Hematopoietic multipotent progenitor cell treated with erythropoietin and hydrocortisone succinate and interleukin-3 and kit ligand, for 15 days (in vitro differentiated cells): ENCODE results near the gene DUSP14.
"Not testable (repeated sequence)": the region's sequence is repeated elsewhere in the genome, so short reads cannot be mapped to it uniquely, and the experiment has no call there.

Source experiments
- DNase-seq: peaks from one replicate; pipeline ENCODE4 v3.0.0-alpha.2; 2015; ENCODE audit warnings: low spot score

Gene DUSP14

DNA sequence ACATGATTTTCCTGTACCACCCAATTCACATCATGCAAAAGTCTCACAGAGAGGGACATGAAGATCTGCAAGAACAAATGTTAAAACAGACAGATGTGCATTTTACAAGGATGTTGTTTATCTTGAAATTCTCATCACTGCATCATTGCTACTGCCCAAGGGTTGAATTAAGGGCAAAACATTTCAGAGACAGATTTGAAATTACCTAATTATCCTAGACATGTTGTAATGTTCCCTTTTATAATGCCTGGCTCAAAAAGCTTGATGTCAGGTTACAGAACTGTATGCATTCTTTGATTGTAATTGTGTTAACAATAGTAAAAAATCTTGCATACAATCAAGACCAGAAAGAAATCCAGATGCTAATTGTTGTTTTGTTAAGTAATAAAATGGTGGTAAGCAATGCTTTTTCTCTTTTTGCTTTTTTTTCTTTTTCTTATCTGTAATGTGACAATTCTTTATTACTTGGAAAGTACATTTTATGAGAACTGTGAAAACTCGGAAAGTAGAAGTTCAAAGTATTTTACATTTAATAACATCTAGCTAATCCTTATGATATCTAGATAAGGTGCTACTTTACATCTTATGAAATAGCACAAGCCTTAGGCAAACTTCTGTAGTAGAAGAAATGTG, 3.6 kb upstream of the DUSP14 start:
- no peak for DNase-seq

DNA sequence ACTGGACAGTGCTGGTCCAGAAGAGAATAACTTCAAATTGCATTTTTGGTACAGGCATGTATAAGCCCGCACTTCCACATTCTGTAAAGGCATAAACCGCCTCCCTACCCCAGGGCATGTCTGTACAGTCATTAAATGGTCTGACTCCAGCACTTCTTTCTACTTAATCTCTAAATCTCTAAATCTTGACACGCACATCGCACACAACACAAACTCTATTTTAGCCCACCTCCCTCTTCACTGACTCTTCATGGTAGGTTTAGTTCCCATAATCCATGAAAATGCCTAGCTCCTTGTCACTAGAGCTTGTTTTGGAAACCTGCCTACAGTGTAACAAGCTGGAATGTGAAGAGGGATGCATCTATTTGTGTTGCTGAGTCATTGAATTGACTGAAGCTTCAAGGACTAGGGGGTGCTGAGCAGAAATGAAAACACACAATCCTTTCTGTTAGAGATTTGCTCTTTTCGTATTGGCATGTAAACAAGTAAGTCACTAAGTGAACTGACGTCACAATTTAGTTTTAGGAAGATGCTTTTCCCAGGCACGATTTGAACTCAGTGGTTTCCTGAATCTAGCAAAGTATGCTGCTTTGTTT, 1.6 kb upstream of the DUSP14 start:
- DNase-seq, result no peak

- no peak for DNase-seq
Observed at GRCh38 chr17:37488607-37489196, 989 bp upstream of the DUSP14 start.

DNA sequence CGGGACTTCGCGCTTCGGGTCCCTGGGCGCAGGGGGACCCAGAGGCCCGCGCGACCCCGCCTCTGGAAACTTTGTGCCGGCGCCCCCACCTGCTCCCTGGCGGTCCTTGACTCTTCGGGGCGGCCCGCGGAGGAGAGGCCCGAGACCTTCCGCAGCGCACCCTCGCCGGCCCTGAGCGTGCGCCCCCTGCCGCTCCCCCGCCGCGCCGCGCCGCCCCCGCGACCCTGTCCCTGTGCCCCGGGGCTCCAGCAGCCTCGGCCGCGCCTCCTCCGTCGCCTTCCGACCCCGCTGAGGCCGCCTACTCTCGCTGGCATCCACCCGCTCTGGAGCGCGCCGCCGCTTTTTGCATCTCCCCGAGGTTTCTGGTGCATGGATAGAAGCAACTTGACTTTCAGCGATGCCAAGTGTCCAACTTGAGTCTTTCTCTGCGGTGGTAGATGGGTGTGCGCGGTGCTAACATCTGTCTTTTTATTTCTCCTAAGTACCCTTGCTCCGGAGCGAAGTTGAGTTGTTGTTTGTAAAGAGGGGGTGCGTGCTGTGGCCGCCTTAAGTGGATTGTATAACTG, 414 bp downstream of the DUSP14 start:
- no peak for DNase-seq

DNA sequence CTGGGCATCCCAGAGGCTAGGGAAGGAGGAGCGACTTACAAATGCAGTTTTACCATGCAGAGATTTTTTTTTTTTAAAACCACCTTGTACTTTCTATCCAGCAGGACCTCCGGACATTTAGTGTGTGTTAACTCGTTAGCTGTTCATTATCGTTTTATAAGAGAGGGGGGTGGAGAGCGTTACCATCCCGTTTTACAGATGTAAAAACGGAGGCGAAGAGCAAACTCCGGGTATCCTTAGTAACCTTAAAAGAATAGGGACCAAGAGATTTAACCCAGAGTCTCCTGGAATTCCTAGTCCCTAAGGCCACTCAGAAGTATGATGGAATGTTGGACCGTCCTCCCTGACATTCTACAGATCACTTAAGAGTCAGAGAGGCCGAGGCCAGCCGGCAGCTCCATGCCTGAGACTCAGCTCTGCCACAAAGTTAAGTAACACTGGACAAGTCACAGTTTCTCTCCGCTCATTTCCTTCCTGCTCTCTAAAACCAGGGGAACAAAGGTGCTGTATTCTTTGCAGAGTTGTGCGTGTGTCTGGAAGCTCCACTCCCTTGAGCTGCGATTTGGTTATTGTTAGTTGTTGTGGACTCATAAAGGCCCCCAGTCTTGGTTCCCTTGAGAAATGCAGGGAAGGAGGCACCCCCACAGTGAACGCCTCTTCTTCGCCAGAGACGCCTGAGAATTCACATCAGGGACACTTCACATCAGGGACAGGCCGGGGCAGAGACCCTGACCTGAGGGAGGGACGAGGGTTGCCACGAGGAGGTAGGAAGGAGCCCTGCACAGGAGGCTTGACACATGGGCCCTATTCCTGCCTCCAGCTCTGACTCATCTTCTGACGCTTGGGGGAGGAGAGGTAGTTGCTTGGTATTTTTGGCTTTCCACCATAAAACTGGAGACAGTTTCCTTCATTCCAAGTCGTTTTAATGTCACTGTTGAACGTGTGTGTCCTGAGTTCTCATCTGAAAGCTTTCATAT, 1.2 kb downstream of the DUSP14 start:
- DNase-seq, result no peak

DNA sequence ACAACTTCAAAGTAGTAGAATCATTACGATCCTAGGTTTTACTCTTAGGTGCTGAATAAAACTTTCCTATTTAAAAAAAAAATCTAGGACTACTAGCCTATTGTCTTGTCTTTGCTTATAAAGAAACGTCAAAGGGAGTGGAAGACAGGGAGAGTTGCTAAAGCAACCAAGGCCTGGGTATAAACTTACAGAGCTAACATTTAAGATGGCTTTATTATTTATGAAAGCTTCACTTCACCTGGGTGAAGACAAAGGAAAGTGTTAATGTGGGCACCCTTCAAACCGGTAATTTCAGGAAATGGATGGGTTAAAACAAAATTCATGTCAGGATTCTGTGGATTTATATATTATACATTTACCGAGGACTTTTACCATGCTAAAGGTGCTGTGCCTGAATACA, 2.5 kb downstream of the DUSP14 start:
- no peak for DNase-seq

DNA sequence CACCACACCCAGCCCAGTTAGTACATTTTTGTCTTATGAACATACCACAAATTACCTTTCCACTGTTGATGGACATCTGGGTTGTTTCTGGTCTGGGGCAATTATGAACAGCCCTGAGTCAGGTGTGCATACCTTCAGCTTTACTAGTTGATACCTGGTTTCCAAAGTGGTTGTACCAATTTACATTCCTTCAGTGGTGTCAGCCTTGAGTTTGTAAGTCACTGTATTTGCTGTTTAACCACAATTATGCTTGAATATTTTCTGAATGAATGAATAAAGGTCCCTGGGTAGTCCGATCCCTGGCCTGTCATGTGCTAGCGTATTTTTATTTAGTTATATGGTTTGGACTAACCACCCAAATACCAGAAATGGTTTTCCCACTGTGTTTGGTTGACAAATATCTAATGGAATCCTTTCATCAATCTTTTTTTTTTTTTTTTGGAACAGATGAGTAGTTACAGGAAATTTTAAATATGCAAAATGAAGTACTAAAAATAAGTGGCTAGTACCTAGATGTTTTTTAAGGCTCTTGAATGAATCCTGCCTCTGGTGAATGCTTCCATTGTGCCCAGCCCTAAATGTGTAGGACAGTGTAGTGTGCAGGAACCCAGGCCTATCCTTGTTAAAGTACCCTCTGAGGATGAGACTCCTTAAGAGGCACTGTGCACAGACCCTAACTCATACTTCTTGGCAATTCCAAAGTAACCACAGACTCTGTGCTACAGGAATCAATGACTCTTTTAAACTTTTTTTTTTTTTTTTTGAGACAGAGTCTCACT, 3.7 kb downstream of the DUSP14 start:
- no peak for DNase-seq

GRCh38 chr17:37494401-37494831, 4.7 kb downstream of the DUSP14 start:
- no peak for DNase-seq

GRCh38 chr17:37494971-37495370, 5.3 kb downstream of the DUSP14 start:
- no peak for DNase-seq

DNA sequence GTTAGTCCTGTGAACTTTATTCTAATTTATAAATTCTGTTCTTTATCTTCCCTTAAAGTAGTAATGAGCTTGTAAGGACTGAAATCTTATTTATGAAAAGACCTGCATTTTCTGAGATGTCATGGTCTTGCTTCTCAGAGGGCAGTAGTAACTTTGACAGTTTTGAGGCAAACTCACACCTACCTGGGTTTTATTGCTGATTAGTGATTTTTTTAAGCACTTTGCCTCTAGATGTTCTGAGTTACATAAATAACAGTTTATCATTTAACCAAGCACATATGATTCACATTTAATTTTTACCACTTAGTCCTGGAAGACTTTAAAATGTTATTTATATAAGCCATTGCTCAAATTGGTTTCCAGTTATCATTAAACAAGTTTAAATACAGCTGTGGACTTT, 10.7 kb downstream of the DUSP14 start:
- no peak for DNase-seq

- no peak for DNase-seq
Observed at GRCh38 chr17:37502009-37502936, 12.6 kb downstream of the DUSP14 start.

GRCh38 chr17:37503148-37503547, 13.5 kb downstream of the DUSP14 start:
- no peak for DNase-seq

DNA sequence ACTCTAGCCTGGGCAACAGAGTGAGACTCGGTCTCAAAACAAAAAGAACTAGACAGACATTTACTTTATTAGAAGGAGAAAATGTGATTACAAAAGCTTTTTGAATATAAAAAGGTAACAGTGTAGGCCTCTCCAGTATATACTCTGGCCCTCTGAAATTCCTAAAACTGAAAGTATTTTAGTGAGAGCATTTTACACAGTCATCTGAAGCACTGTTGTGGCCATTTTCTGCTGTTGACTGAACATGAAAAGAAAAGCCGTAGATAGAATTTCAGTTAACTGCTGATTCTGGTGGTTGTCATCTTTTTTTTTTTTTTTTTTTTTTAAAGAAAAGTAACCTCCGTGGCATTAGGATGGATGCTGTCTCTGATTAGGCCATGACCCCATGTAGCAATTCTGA, 15.6 kb downstream of the DUSP14 start:
- DNase-seq, result no peak

DNA sequence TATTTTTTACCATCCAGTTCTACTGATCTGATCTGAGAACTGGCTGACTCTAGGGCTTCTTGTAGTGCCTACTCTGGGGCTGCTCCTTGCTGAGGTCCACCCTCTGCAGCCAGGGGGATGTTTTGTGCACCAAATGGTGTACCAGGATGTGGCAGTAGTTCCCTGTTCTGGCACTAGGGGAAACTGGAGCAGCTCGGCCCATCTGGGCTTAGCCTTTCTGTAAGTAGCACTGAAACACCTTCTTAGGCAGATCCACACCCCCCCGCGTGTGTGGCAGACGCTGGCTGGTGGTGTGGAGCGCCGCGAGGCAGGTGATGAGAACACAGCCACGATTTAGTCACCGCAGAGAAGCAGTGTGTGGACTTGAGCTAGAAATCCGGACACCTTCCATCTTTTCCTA, 17.0 kb downstream of the DUSP14 start:
- DNase-seq, result no peak

GRCh38 chr17:37507111-37507510, 17.4 kb downstream of the DUSP14 start:
- DNase-seq, result no peak

DNA sequence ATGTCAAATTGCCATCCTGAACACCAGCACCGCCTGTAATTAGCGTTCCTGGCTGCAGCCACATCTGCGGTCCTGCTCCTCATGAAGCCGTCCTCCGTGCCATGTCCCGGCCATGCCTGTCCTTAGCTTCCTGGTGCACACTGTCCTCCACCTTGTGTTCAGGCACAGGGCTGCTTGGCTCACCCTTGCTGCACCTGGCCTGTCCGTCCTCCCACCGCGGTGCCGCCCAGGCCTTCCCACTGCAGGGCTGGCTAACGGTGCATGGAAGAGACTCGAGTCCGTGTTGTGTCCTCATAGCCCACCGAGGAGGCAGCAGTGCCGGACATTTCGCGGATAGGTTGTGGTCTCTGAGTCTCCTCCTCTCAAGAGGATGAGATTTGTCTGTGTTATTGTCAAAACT, 20.4 kb downstream of the DUSP14 start:
- DNase-seq, result no peak

GRCh38 chr17:37511642-37512041, 22.0 kb downstream of the DUSP14 start:
- not testable (repeated sequence) for DNase-seq

- no peak for DNase-seq
Observed at GRCh38 chr17:37512442-37513068, 22.9 kb downstream of the DUSP14 start.

GRCh38 chr17:37513711-37514110, 24.0 kb downstream of the DUSP14 start:
- DNase-seq, result no peak

DNA sequence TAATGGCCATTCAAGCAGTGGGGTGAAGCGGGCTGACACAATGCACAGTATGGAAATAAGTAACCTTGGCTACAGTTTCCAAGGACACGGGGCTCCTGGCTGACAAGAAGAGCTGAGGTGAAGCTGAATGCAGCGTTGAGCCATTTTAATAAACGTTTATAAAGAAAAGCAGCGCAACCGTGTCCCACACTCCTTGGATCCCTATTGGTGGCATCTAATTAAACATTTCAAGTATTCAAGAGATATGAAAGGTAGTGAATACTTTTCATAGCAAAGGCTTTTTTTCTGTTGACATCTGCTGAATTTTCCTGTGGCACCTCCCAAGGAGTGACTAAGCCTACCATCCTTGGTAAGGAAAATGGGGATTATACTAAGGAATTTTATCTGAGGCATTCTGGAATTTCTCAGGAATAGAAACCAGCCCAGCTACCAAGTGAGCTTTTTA, 26.5 kb downstream of the DUSP14 start:
- no peak for DNase-seq
